GM12874 (cell line): ENCODE results near the gene ARHGAP45.

Experiments
- TF ChIP-seq, protein P1 (sequence below): IDR thresholded peaks from 2 replicates; pipeline ENCODE4 v1.5.1; 2011; ENCODE audit warnings: low read depth, mild to moderate bottlenecking, control low read depth, low read length, moderate library complexity; ENCODE audit not compliant: insufficient read depth

Gene ARHGAP45

DNA sequence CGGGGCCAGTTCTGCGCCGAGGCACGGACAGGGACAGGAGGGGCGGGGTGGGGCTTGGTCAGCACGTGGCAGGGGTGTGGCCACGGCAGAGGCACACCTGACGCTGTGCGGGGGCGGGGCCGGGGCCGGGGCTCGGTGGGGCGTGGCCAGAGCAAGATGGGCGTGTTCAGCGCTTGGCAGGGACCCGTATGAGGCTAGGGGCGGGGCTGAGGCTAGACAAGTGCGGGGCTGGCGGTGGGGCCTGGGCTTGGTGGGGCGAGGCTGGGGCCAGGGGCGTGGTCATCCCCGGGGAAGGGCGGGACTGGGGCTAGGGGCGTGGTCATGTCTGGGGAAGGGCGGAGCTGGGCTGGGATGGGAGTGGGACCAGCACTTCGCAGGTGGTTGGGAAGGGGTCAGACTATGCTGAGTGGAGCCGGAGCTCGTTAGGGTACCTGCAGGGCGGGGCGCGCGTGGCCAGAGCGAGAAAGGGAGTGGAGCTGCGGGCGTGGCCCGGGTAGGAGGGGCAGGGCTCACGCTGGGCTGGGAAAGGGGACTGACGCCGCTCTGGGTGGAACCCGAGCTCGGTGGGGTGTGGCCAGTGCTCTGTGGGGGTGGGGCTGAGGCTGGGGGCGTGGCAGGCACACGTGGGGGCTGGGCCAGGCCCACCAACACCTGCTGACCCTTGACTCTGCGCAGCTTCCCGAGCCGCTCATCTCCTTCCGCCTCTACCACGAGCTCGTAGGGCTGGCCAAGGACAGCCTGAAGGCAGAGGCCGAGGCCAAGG is 15.4 kb downstream of the ARHGAP45 start:
- TF ChIP-seq, protein P1, sequence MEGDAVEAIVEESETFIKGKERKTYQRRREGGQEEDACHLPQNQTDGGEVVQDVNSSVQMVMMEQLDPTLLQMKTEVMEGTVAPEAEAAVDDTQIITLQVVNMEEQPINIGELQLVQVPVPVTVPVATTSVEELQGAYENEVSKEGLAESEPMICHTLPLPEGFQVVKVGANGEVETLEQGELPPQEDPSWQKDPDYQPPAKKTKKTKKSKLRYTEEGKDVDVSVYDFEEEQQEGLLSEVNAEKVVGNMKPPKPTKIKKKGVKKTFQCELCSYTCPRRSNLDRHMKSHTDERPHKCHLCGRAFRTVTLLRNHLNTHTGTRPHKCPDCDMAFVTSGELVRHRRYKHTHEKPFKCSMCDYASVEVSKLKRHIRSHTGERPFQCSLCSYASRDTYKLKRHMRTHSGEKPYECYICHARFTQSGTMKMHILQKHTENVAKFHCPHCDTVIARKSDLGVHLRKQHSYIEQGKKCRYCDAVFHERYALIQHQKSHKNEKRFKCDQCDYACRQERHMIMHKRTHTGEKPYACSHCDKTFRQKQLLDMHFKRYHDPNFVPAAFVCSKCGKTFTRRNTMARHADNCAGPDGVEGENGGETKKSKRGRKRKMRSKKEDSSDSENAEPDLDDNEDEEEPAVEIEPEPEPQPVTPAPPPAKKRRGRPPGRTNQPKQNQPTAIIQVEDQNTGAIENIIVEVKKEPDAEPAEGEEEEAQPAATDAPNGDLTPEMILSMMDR = no peak

DNA sequence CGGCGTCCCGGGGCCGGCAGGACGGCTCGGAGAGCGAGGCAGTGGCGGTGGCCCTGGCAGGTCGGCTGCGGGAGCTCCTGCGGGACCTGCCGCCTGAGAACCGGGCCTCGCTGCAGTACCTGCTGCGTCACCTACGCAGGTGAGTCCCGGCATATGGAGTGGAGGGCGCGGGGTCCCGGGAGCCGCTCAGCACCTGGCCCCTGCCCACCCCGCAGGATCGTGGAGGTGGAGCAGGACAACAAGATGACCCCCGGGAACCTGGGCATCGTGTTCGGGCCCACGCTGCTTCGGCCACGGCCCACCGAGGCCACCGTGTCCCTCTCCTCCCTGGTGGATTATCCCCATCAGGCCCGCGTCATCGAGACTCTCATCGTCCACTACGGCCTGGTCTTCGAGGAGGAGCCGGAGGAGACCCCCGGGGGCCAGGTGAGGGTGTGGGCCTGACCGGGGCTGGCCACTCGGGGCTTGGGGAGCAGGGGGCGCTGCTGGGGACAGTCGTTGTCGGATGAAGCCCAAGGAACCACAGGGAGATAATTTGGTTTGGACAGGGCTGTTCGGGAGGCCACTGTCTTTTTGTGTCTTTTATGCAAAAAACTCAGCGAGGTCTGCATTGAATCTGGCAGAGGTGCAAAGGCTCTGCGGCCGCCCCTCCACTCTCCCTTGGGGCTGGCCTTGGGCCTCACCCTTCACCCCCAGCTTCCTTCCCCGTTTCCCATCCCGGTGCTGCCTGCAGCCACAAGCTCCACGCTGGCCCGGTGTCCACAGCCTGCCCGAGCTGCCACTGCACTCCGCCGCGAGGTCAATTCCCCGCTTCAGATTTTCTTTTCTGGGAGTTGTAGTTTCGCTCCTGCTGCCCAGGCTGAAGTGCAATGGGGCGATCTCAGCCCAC is 16.2 kb downstream of the ARHGAP45 start:
- TF ChIP-seq, protein P1 = no peak

DNA sequence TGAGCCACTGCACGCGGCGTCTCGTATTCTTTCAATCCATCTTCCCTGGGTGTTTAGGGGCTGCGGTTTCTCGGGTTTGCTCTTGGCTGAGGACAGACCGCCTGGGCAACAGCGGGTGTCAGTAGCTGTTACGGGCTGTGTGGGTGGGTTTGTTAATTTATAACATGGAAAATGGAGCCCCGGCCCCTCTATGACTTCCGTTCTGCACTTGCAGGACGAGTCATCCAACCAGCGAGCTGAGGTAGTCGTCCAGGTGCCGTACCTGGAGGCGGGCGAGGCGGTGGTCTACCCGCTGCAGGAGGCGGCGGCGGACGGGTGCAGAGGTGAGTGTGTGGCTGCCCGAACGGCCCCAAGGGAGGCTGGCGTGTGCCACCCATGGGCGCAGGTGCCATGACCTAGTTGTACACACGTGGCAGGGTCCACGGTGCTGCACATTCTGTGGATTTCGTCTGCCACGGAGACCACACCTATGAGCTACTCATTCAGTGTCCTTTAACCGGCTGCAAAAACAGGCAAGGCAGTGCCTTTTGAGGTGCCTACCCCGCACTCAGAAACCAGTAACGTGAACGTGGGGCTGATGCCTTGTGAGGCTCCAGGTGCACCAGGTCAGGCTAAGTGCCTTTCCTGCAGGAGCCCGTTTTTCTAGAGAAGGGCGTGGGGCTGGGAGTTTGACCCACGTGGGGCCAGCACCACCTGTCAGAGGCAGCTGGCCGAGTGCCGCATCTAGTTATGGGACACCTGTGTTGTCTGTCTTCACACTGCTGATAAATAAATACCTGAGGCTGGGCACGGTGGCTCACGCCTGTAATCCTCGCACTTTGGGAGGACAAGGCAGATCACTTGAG is 17.3 kb downstream of the ARHGAP45 start:
- TF ChIP-seq, protein P1 = no peak

DNA sequence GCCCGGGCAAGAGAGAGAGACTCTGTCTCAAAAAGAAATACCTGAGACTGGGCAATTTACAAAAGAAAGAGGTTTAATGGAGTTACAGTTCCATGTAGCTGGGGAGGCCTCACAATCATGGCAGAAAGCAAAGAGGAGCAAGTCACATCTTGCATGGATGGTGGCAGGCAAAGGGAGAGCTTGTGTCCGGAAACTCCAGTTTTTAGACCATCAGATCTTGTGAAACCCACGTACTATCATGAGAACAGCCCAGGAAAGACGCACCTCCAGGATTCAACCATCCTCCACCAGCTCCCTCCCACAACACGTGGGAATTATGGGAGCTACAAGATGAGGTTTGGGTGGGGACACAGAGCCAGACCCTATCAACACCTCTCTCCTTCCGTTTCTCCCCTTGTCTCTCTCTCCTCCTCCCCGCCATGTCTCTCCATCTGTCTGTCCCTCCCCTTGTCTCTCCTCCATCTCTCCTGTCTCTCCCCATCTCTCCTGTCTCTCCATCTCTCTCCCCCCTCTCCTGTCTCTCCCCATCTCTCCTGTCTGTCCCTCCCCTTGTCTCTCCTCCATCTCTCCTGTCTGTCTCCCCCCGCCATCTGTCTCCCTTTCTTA is 18.2 kb downstream of the ARHGAP45 start:
- TF ChIP-seq, protein P1 = no peak

DNA sequence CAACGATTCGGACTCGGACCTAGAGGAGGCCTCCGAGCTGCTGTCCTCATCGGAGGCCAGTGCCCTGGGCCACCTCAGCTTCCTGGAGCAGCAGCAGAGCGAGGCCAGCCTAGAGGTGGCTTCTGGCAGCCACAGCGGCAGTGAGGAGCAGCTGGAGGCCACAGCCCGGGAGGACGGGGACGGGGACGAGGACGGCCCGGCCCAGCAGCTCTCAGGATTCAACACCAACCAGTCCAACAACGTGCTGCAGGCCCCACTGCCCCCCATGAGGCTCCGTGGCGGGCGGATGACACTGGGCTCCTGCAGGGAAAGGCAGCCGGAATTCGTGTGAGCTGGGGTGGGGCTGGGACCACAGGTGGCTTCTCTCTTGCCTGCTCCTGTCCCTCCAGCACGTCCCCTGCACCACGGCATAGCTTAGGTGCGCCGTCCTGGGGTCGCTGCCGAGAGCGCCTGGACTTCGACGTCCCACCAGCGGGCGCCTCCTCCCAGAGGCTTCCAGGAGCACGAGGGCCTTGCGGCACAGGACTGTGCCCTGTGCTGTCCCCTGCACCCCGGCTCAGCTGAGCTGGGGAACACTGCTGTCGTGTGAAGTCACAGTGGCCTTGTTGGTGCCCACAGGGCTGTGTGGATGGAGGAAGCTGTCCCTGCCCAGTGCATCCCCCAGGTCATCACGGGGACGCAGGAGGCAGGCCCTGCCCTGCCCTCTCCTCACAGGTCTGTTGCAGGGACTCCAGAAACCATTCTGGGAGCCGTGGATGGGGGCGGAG is 18.9 kb downstream of the ARHGAP45 start:
- TF ChIP-seq, protein P1 = no peak

DNA sequence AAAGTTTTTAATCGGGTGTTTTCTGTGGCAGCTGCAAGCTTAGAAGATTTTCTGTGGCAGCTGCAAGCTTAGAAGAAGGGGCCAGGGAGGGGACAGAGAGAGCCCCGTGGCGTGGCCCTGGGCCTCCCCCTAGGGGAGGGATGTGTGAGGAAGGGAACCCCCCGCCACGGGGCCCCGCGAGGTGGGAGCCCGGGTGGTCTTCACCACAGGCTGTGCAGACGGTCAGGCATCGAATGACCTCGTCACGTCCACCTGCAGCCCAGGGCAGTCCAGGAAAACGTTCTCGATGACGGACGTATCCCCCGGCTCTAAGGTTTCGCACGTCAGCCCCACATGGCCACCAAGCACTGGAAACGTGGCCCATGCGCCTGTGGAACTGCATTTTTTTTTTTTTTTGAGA is 19.6 kb downstream of the ARHGAP45 start:
- TF ChIP-seq, protein P1 = no peak
